NCI-H510A (cell line): ENCODE data around the gene SLC1A3.

ENCODE experiments used
- DNase-seq: peaks from one replicate; lab custom pipeline; 2025; lab: John Stamatoyannopoulos, UW

The SLC1A3 gene

GRCh38 chr5:36655161-36655560 lies 48.8 kb downstream of the SLC1A3 start:
- DNase-seq, result no peak

GRCh38 chr5:36656556-36656955 lies 50.1 kb downstream of the SLC1A3 start:
- DNase-seq, result no peak

GRCh38 chr5:36657563-36657995 lies 51.2 kb downstream of the SLC1A3 start:
- no peak for DNase-seq

GRCh38 chr5:36658038-36658756 lies 51.8 kb downstream of the SLC1A3 start:
- DNase-seq, result no peak

GRCh38 chr5:36659411-36659810 lies 53.0 kb downstream of the SLC1A3 start:
- DNase-seq, result no peak

GRCh38 chr5:36660397-36661049 lies 54.1 kb downstream of the SLC1A3 start:
- DNase-seq, result no peak

- no peak for DNase-seq
These were observed 55.2 kb downstream of the SLC1A3 start for GRCh38 chr5:36661456-36662220.

- no peak for DNase-seq
These were observed 56.0 kb downstream of the SLC1A3 start for GRCh38 chr5:36662291-36662851.

- DNase-seq, result no peak
These were observed 58.4 kb downstream of the SLC1A3 start for GRCh38 chr5:36664766-36665165.

- no peak for DNase-seq
These were observed 59.2 kb downstream of the SLC1A3 start for GRCh38 chr5:36665628-36666027.

GRCh38 chr5:36666274-36666673 lies 59.9 kb downstream of the SLC1A3 start:
- no peak for DNase-seq

- DNase-seq, result no peak
These were observed 60.6 kb downstream of the SLC1A3 start for GRCh38 chr5:36666986-36667385.

- DNase-seq, result no peak
These were observed 61.4 kb downstream of the SLC1A3 start for GRCh38 chr5:36667824-36668223.

GRCh38 chr5:36669015-36669651 lies 62.7 kb downstream of the SLC1A3 start:
- no peak for DNase-seq

GRCh38 chr5:36670548-36670947 lies 64.1 kb downstream of the SLC1A3 start:
- DNase-seq, result no peak

GRCh38 chr5:36675282-36675681 lies 68.9 kb downstream of the SLC1A3 start:
- no peak for DNase-seq

- no peak for DNase-seq
These were observed 73.0 kb downstream of the SLC1A3 start for GRCh38 chr5:36679221-36679989.

GRCh38 chr5:36680066-36680465 lies 73.7 kb downstream of the SLC1A3 start:
- no peak for DNase-seq

- DNase-seq, result no peak
These were observed 75.3 kb downstream of the SLC1A3 start for GRCh38 chr5:36681711-36682110.

GRCh38 chr5:36682499-36682898 lies 76.1 kb downstream of the SLC1A3 start:
- no peak for DNase-seq

- no peak for DNase-seq
These were observed 77.5 kb downstream of the SLC1A3 start for GRCh38 chr5:36683821-36684434.
